ENCODE data around the gene SGF29. TPM values are rescaled to one million over a fixed set of nuclear protein-coding genes. Genes with fewer than 3 reads are reported as not detected.

The SGF29 gene
- total RNA-seq, 1 donor from 2014 or later = 17.4 TPM

Other genes with a start within 250 kb of the SGF29 start
- 0.56 and 1.1 TPM in 2 replicates for gene NPIPB6, start 190.4 kb upstream of the SGF29 start, total RNA-seq
- 51.5 and 63.7 TPM in 2 replicates for gene EIF3CL, start 150.1 kb upstream of the SGF29 start, total RNA-seq
- gene NPIPB7, start 81.6 kb upstream of the SGF29 start, total RNA-seq = not detected in 2 replicates
- gene CLN3, start 61.8 kb upstream of the SGF29 start, total RNA-seq = 12.4 and 18.3 TPM in 2 replicates
- not detected in 2 replicates for gene APOBR, start 59.3 kb upstream of the SGF29 start, total RNA-seq
- not detected in 2 replicates for gene IL27, start 47.1 kb upstream of the SGF29 start, total RNA-seq
- 5.9 and 16.0 TPM in 2 replicates for gene NUPR1, start 14.9 kb upstream of the SGF29 start, total RNA-seq
- 0.10 TPM in 1 of 2 replicates, not detected in the other for gene SULT1A2, start 43.1 kb downstream of the SGF29 start, total RNA-seq
- 3.4 and 3.5 TPM in 2 replicates for gene SULT1A1, start 56.1 kb downstream of the SGF29 start, total RNA-seq
- not detected in 2 replicates for gene NPIPB8, start 84.1 kb downstream of the SGF29 start, total RNA-seq
- gene EIF3C, start 157.5 kb downstream of the SGF29 start, total RNA-seq = 96.7 and 103 TPM in 2 replicates
- 0.68 and 1.1 TPM in 2 replicates for gene NPIPB9, start 197.9 kb downstream of the SGF29 start, total RNA-seq

Data from myocyte (in vitro differentiated cells).